ENCODE measurements around the gene SESTD1.

SESTD1 gene

DNA sequence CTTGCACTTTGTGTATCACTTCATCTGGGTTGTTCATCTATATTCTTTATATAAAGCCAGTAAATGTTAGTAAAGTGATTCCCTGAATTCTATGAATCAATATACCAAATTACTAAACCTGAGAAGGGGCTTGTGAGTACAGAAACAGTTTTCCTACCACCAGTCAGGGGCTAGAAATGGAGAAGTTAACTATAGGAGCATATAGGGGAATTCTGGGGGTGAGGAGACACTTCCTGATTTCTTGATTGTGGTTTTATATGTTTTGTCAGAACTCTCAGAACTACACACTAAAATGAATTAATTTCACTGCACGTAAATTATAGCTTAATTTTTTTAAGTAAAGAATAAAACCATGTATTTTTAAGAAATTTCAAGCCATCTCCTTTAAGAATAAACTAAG is 93.7 kb downstream of the SESTD1 start:
- FAIRE-seq, result no peak
- no peak for DNase-seq (ENCODE audit: insufficient read length, low spot score)
- no peak for TF ChIP-seq POLR2A (IDR thresholded peaks at IDR 0.05; ENCODE audit: low read depth, low read length)

DNA sequence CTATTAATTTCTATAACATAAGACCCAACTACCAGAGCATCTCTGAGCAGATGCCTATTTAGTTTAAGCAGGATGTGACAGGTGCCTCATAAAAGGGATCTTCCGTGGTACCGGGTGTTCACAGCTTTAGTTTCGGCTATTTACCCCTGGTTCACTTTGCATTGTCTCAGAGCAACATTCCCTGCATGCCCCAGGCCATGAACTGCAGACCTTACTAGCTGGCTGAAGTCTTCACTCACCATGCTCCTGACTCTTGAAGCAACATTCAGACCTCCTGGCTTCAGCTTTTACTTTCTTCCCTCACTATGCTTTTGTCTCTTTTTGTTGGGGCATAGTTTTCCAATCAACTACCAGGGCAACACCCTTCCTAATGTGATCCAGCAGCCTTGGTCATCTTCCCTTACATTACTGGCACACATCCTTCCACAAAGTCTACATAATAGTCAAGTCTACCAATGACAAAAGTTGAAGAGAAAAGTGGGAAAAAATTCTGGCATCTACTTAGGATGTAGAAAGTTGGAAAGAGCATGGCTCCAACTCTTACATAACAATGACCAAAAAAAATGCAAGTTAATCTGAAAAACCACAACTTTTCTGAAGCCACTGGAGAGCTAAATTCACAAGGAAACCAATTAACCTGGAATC is 99.2 kb downstream of the SESTD1 start:
- no peak for FAIRE-seq
- no peak for TF ChIP-seq POLR2A (IDR thresholded peaks at IDR 0.05; ENCODE audit: low read depth, low read length)

DNA sequence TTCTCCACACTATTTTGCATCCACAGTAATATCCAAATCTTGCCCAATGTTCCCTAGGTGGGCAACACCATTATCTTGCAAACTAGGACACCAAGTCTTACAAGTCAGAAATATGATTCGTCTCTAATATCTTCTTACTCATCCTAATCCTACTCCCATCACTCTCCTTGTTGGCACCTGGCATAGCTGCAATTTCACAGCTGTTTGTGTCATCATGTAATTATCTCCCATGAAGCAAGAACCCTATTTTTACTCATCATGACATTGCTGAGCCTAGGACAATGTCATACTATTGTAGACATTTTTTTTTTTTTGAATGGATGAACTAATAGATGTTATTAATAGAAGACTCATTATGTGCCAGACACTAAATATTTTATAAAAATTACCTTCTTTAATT is 123.4 kb downstream of the SESTD1 start:
- no peak for FAIRE-seq
- no peak for DNase-seq (ENCODE audit: insufficient read length, low spot score)
- no peak for TF ChIP-seq POLR2A (IDR thresholded peaks at IDR 0.05; ENCODE audit: low read depth, low read length)

More for the DNA sequence above, 99.2 kb downstream of the SESTD1 start:
- no peak for DNase-seq (ENCODE audit: insufficient read length, low spot score)

DNA sequence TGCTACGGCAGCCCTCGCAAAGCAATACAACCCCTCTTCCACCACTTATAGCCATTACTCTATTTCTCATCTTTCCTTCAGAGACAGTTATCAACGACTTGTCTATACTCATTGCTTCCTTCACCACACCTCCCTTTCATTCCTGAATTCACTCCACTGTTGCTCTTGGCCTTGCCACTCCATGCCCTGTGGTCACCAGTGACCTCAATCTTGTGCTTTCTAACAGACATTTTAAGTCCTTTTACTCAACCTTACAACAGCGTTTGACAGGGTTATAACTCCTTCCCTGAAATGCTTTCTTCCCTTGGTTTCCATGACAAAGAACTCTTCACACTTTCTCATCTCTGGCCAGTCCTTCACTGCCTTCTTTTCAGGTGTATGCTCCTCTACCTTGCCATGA is 124.1 kb downstream of the SESTD1 start:
- no peak for DNase-seq (ENCODE audit: insufficient read length, low spot score)
- FAIRE-seq, result no peak

DNA sequence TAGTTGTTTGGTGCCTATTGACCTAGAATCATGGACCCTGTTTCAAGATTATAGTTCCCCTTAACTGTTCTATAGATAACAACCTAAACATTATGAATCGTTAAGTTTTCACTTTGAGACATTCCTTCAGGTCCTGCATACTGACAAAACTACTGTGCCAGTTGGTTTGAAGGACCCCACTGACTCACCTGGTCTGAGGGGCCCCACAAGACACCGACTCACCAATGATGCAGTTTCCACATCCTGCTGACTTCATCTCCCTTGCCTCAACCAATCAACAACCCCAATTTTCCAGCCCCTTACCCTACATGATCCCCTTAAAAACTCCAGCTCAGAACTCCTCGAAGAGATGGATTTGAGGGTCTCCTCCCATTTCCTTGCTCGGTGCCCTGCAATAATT is 125.1 kb downstream of the SESTD1 start:
- no peak for FAIRE-seq
- no peak for DNase-seq (ENCODE audit: insufficient read length, low spot score)
- no peak for TF ChIP-seq POLR2A (IDR thresholded peaks at IDR 0.05; ENCODE audit: low read depth, low read length)

More for the DNA sequence above, 124.1 kb downstream of the SESTD1 start:
- TF ChIP-seq POLR2A (IDR thresholded peaks at IDR 0.05; ENCODE audit: low read depth, low read length), result no peak

DNA sequence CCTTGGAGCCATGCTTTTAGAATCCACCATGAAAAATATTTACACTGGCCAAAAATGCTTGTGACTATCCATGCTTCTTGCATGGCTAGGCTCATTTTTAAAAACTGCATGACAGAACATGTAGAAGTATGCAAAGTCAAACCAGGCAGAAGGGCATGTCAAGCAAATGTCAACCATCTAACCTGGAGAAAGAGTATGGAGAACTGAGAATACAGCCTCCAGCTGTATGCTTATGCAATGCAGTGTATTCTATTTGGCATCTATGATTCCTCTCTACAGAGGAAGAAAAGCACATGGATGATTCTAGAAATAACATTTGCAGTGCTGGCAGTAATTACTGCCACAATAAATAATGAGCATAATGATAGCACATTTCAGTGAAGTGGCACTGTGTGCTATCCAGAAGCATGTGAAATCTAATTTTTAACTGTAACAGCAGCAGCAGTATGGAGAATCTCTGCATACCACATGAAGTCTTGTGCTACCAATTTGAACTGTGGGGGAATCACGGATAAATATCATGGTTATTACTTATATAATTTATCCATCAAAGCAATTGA is 127.4 kb downstream of the SESTD1 start:
- DNase-seq (ENCODE audit: insufficient read length, low spot score) (no peak), FAIRE-seq (no peak)
- no peak for TF ChIP-seq POLR2A (IDR thresholded peaks at IDR 0.05; ENCODE audit: low read depth, low read length)

DNA sequence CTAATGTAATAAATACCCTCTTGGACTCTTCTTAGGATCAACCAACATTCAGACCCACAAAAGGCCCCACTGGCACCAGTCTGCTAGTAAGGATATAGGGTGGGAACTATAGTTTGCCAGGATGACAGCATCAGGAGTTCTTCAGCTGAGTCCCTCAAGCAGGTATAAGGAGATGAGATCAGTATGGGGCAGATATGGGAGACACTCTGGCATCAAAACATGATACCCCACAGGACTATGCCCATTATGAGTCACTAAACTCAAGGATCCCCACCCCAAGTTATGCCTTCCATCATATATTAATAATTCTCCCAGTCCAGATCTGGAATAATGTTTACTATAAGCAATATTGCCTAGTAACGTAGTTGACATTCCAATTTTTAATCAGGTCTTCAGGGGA is 131.6 kb downstream of the SESTD1 start:
- FAIRE-seq, result no peak
- TF ChIP-seq POLR2A (IDR thresholded peaks at IDR 0.05; ENCODE audit: low read depth, low read length), result no peak
- DNase-seq (ENCODE audit: insufficient read length, low spot score), result no peak

DNA sequence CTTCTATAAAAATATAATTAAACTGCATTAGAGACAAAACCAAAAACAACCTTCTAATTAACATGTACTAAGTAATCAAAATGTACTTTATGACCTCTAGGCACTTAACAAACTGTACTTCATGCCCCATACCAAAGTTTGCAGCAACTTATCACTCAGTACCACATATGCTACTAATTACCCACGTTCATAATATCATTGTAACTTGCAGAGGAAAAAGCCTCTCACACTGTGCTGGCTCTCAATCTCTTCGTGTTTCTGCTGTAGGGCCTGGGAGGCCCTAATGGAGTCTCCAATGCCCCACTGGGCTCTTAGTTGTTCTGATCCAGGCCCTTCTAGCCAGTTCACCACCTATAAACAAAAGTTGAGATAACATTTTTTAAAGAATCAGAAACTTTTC is 132.6 kb downstream of the SESTD1 start:
- no peak for TF ChIP-seq POLR2A (IDR thresholded peaks at IDR 0.05; ENCODE audit: low read depth, low read length)
- FAIRE-seq (no peak), DNase-seq (ENCODE audit: insufficient read length, low spot score) (no peak)

DNA sequence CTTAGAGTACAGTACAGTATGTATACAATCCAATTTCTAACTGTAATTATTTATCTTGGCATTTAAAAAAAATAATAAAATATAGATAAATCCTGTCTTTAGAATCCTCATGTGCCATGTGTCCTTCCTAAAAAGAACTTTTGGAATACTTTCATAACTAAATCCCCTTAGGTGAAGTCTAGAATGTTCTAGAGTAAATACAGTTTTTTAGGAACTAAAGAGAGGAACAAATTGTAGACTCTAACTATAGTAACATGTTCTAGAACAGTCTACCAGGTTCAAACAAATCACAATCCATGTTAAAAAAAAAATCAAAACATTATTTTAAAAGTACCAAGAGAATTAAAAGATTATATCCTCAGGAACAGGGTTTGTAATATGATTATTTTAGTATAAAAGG is 134.1 kb downstream of the SESTD1 start:
- TF ChIP-seq POLR2A (IDR thresholded peaks at IDR 0.05; ENCODE audit: low read depth, low read length), result no peak
- no peak for FAIRE-seq
- no peak for DNase-seq (ENCODE audit: insufficient read length, low spot score)

DNA sequence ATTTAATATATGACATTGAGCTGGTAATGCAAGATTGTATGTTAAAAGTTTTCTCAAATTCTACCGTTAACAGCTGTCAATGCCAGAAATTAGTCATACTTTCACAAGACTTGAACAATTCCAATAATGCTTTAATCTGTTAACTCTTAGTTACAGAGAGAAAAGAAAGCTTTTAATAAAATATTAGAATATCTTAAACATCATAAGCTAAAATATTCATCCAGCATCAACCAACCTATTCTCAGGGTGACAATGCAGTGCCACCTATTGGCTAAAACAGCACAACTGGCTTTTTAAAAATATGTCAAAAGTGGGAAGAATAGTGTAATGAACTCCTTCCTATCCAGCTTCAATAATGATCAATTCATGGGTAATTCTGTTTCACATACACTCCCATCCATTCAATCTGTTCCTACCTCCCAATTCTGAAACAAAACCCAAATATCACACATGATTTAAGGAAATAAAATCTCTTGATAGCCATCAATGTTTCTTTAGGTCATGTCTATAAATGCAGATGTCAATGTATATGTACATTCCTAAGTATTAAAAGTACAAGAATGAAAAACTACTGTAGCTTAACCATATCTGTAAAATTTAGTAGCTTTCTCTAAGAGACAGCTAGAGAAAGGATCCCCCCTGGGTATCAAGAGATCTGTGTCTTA is 134.9 kb downstream of the SESTD1 start:
- no peak for DNase-seq (ENCODE audit: insufficient read length, low spot score)
- TF ChIP-seq POLR2A (IDR thresholded peaks at IDR 0.05; ENCODE audit: low read depth, low read length), result no peak
- FAIRE-seq, result peak; percentile 83

DNA sequence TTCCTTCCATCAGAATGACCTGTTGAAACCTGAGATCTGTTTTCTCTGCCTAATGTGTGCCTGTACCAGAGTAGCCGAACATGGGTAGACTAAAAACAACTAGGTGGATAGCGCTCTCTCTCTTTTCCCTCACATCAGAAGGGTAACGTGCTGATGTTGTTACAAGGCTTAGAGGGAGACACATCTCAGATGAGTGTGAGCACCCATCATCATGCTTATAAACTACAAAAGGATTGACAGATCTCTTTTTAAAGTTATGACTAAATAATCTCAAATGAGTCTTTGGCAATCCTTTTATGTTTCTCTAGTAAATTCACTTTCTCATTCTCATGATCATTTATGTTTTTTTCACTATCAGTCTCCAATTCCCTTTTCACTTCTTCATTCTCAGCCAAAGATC is 139.2 kb downstream of the SESTD1 start:
- no peak for TF ChIP-seq POLR2A (IDR thresholded peaks at IDR 0.05; ENCODE audit: low read depth, low read length)
- DNase-seq (ENCODE audit: insufficient read length, low spot score) (no peak), FAIRE-seq (no peak)

DNA sequence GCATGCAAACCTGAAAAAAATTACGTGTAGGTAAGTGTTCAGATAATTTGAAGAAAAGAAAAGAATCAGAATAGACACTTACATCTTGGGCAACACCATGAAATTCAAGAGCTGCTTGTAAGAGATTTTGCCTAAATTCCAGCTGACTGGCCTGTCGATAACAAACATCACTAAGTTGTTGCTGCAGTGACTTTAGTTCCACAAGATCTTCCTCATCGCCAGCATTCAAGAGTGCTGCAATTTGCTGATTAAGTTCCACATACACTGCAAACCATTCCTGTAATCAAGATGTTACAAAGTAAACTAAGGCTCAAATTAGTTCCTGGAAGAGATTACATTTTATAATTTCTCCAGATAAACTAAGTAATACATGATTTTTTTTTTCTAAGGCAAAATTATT is 140.3 kb downstream of the SESTD1 start:
- no peak for FAIRE-seq
- TF ChIP-seq POLR2A (IDR thresholded peaks at IDR 0.05; ENCODE audit: low read depth, low read length), result no peak
- no peak for DNase-seq (ENCODE audit: insufficient read length, low spot score)

DNA sequence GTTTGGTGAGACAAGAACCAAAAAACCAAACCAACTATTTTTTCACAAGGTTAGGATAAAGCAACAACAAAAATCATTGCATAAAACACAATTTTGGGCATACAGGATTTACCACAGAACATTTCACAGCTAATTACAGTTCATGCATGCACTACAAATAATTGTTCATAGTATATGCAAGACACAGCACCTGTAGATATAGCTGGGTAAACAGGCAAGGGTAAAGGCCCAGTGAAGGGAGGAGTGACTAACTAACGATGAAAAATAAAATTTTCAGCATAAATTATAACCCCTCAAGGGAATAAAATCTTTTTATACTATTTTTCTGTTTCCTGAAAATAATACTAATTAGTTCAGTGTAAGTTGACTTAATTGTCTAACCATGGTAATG is 141.4 kb downstream of the SESTD1 start:
- DNase-seq (ENCODE audit: insufficient read length, low spot score), result no peak
- no peak for TF ChIP-seq POLR2A (IDR thresholded peaks at IDR 0.05; ENCODE audit: low read depth, low read length)
- FAIRE-seq, result no peak

DNA sequence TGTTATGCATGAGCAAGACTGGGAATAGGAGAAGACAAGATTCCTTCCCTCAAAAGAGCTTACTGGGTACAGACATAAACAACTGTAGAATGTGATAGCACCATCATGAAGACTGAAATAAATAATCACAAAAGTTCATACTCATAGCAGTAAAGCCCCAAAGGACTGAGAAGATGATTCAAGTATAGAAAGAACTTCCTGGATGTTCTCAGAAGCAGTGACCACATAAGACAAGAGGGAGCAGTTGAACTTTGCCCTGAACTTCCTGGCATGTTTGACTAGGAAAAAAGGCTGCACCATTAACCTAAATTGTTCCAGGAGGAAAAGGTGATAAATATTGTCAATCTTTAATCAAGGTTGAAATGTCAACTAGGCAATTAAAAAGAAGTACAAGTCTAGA is 156.9 kb downstream of the SESTD1 start:
- FAIRE-seq, result peak; percentile 41
- no peak for TF ChIP-seq POLR2A (IDR thresholded peaks at IDR 0.05; ENCODE audit: low read depth, low read length)
- DNase-seq (ENCODE audit: insufficient read length, low spot score), result no peak

All from H54 (cell line).